IPS DF 4.7 (cell line): ENCODE results near the gene MYMK.

ENCODE experiments used
- DNase-seq: peaks from one replicate; pipeline ENCODE4 v3.0.0-alpha.2; 2013; ENCODE audit warnings: low spot score; ENCODE audit errors: extremely low read depth

MYMK gene

GRCh38 chr9:133536080-133536479 lies 11.3 kb upstream of the MYMK start:
- DNase-seq, result no peak

DNA sequence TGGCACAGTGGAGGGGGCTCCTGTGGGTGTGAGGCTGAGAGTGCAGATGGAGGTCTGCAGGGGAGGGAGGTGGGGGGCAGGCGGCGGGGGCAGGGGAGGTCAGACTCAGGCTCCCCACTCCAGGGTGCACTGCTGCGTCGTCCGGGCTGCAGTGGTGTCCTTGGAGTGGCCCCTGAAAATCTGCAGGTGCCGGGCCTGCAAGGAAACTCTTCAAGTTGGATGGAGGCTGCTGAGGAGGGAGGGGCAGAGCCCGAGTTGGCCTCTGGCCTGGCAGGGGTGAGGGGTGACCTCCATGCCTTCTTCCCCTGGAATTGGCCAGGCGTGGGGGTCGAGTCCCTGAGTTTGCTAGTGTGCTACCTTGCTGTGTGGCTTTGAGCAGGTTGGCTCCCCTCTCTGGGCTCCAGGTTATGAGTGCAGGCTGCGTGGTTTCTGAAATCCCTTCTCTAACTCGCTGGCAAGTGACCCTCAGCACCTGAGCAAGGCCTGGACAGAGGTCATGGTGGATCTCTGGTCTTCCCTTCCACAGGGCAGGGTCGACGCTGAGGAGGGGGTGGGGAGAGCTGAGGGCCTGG lies 10.6 kb upstream of the MYMK start:
- no peak for DNase-seq

GRCh38 chr9:133534346-133535291 lies 9.9 kb upstream of the MYMK start, which contains the start of gene ADAMTSL2:
Gene ADAMTSL2, plus strand, starts transcription at chr9:133534704. Its CDS starts 2,009 bp downstream, at chr9:133536713.
- DNase-seq, result no peak

GRCh38 chr9:133533857-133534256 lies 9.1 kb upstream of the MYMK start:
- no peak for DNase-seq

DNA sequence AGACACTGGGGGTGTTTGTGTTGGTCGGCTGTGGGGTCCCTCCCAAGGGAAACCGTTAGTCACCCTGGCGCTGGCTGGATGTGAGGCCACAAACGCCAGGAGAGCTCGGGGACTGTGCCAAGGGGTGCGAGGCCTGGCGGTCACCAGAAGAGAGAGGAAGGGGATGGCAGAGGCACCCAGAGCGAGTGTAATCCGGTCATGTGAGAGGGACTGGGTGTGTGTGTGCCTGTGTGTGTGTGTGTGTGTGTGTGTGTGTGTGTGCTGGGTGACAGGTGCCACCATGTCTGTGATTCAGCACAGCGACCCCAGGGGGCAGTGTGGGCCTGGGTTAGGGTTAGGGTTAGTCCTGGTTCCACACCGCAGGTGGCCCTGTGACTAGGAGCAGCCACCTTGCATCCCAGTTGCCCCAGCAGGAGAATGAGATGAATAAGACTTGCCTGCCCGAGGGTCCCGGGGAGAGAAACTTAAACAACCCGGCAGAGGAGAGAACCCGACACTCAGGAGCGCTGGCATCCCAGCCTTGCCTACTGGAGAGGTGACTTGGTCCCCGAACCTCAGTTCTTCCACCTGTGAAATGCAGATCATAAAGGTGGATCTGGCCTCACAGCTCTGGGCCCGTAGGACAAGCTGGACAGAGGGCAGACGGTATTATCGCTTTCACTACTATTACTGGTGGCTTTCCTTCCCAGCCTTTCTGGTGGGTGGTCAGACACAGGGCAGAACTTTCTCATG lies 8.3 kb upstream of the MYMK start:
- no peak for DNase-seq

DNA sequence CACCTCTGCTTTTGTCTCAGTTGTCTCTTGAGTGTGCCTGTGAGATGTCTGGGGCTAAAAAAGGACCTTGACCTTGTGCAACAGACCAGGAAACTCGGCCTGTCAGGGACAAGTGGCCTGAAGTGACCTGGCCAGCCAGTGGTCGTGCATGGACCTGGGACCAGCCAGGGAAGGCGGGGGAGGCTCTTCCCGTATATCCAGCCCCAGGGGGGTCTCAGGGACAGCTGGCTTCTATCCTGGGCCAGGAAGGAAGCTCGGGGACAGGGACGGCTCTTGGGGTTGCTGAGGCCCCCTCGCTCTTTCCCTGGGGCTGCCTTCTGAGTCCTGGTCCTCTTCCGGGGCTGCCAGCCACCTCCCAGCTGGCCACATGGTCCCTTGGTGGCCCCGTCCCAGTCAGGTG lies 6.5 kb upstream of the MYMK start:
- DNase-seq, result no peak

DNA sequence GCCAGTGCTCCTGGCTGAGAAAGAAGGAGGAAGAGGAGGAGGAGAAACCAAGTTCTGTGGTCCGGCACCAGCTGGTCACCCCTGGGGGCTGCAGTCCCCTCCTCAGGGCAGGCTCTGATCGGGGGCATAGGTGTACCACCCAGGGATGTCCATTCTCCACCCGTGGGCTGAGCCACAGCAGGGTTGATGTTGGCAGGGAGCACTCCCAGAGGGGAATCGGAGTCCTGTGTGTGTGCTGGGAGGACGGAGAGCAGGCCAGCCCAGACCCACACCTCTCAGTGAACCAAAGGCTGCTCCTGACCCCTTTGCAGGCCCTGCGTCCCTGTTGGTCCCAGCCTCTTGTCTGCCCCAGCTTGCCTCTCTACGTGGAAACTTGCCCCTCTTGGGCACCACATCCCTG lies 5.1 kb upstream of the MYMK start:
- DNase-seq, result no peak

DNA sequence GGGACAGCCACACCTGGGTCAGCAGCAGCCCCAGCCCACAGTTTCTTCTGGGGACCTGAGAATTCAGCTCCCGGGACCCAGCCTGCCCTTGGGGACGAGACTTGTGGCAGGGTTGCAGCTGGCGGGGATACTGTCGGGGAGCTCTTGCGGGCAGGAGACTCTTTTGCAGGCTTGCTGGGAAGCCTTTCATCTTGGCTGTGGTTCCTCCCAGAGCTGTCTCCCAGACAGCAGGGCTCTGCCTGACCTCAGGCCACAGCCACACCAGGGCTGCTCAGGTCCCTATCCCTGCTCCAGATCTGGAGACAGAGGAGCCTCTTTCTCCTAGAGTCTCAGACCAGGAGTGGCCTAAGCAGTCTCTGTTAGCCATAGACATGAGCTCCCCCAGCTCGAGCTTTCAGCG lies 4.7 kb upstream of the MYMK start:
- DNase-seq, result no peak

DNA sequence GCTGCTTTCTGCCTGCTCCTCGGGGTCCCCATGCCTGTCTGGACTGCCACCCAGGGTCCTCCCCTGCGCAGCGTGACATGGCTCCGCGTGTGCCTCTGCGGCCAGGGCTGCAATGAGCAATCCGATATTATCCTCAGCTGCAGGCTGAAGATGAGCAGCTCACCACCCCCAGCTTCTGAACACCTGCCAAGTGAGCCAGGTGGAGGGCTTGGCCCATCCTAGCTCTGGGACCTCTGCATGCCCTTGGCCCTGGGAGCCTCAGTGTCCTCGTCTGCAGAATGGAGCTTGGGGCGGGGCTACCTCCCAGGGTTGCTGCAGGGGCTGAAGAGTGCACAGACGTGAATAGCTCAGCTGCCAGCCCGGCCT lies 4.1 kb upstream of the MYMK start:
- no peak for DNase-seq

GRCh38 chr9:133528001-133528875 lies 3.5 kb upstream of the MYMK start:
- DNase-seq, result no peak

DNA sequence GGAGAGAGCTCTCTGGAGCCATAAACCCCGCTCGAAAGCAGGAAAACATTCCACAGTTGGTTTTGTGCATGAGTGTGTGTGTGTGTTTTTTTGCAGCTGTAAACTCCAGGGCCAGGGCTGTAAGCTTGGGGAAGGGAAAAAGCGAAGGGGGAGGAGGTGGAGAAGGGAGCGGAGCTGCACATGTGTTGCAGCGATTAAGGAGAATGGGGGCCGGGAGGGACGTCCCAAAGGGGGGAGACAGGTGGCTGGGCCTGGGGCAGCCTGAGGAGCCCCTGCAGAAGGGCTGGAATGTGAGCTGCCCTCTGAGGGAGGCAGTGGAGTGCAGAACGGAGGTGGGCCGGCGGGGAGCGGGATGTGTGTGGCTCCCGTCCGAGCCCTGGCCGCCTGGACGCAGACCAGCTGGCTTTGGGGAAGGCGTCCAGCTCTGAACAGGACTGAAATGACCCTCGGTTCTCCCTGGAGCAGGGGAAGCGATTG lies 2.7 kb upstream of the MYMK start:
- DNase-seq, result no peak

- DNase-seq, result no peak
Observed at GRCh38 chr9:133526721-133527321, 2.1 kb upstream of the MYMK start.

GRCh38 chr9:133525677-133526076 lies 918 bp upstream of the MYMK start:
- no peak for DNase-seq

DNA sequence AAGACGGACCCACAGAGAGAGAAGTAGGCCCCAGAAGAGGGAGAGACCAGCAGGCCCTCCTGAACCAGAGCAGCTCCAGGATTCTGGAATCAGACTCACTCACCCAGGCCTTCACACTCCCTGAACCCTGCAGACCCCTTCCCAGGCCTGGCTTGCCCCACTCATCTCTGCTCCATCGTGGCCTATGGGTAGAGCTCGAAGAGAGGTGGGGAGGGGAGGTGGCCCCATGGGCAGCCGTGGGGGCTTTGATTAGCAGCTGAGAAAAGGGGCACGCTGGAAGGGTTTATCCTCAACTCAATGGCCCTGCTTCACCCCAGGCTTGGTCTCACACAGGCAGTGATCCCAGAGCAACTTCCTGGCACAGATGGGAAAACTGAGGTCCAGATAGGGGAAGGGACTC lies 613 bp downstream of the MYMK start:
- no peak for DNase-seq

DNA sequence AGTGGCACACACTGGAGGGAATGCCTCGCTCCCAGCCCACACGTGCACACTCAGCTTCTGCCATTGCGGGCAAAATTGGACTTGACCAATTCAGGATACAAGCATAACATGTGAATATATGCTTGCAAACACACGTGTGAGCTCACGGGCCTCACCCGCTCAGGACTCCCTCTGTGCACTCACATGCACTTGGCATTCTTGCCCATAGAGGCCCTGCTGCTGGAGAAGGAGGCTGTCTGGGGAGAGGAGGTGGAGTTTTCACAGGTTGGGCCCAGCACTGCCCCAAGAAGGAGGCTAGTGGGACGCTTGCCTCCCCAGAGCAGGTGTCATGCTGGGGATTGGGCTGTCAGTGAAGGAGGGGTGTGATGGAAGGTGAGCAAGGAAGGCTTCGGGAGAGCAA lies 1.7 kb downstream of the MYMK start:
- no peak for DNase-seq

GRCh38 chr9:133522073-133522910 lies 2.5 kb downstream of the MYMK start:
- DNase-seq, result no peak

DNA sequence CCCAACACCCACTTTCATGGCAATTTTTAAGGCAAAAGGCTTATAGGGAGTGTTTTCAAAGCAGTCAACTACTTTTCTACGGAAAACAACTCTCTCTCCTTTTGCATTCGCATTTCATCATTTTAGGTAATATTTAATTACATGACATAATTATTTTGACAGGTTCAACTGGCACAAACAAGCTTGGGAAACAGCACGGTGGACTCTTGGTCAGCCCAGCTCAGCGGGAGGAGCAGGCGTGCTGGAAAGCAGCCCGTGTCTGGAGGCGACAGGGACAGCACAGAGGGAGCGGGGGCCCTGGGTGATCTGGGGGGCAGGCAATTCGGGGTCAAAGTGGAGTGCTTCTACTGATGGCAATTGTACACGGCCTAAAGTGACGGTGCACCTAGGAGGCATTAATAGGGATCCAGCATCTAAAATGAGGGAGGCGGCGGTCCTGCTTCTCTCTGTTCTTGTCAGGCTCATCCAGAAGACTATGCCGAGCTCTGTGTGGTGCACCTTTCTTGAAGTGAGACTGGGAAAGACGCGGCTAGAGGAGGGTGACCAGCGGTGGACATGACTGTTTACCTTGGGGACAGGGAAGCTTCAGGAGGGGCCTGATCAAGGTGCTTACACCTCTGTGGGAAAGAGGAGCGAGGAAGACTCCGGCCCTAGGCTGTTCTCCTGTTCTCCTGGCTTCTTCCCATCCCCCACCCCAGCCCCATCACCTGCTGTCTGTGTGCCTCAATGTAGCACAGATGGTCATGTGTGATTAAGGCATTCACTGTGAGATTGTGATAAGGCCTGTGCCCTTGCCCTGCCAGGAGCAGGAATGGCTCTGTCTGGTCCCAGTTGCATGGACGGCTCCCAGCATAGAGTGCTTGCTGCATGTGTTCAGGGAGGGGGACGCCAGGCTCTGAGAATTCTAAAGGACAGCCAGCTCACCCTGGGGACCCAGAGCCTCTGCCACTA lies 3.4 kb downstream of the MYMK start:
- no peak for DNase-seq

- DNase-seq, result no peak
Observed at GRCh38 chr9:133520121-133520835, 4.5 kb downstream of the MYMK start.
